GM23338 (cell line): ENCODE results near the gene OR52R1. TPM values are rescaled to one million over a fixed set of nuclear protein-coding genes. Genes with fewer than 3 reads are reported as not detected.
"Not testable (repeated sequence)": the region's sequence is repeated elsewhere in the genome, so short reads cannot be mapped to it uniquely, and the experiment has no call there.

ENCODE experiments used
- ATAC-seq: fragments of 200-7000 bp; cut with Tn5 transposase; 3 replicates; pipeline ENCODE4 v1.9.1; 2020
- DNase-seq: peaks from one replicate; pipeline ENCODE4 v3.0.0-alpha.2; 2015; ENCODE audit warnings: low spot score
- H2AFZ ChIP-seq: fragments of 200-600 bp; sonication (generic); 2 replicates; pipeline ENCODE4 v1.8.0; 2016; ENCODE audit warnings: antibody characterized with exemption, mild to moderate bottlenecking, moderate library complexity
- H3F3A ChIP-seq: fragments of 200-600 bp; sonication (generic); replicated peaks from 2 replicates; pipeline ENCODE4 v1.8.0; 2017; ENCODE audit warnings: antibody characterized with exemption, mixed run types, low read depth
- H3K27ac ChIP-seq: fragments of 200-600 bp; sonication (generic); 2 replicates; pipeline ENCODE4 v1.6.1; 2016; ENCODE audit warnings: low read depth
- H3K27me3 ChIP-seq: fragments of 200-600 bp; sonication (generic); 2 replicates; pipeline ENCODE4 v1.8.0; 2016; ENCODE audit warnings: mild to moderate bottlenecking, mixed run types, moderate library complexity; ENCODE audit not compliant: insufficient read depth
- H3K36me3 ChIP-seq: fragments of 200-600 bp; sonication (generic); 2 replicates; pipeline ENCODE4 v1.8.0; 2016; ENCODE audit warnings: mild to moderate bottlenecking; ENCODE audit not compliant: insufficient read depth
- H3K4me1 ChIP-seq: fragments of 200-600 bp; sonication (generic); 2 replicates; pipeline ENCODE4 v1.8.0; 2016; ENCODE audit warnings: mild to moderate bottlenecking, moderate library complexity; ENCODE audit not compliant: insufficient read depth
- H3K4me2 ChIP-seq: fragments of 200-600 bp; sonication (generic); 2 replicates; pipeline ENCODE4 v1.7.1; 2017; ENCODE audit warnings: mixed run types
- H3K4me3 ChIP-seq: fragments of 200-600 bp; sonication (generic); 2 replicates; pipeline ENCODE4 v1.6.1; 2016; ENCODE audit warnings: mixed run types
- H3K79me2 ChIP-seq: fragments of 200-600 bp; sonication (generic); replicated peaks from 2 replicates; pipeline ENCODE4 v1.8.0; 2017; ENCODE audit warnings: mild to moderate bottlenecking; ENCODE audit not compliant: insufficient read depth
- H3K9me2 ChIP-seq: fragments of 200-600 bp; sonication (generic); 2 replicates; pipeline ENCODE4 v1.8.0; 2017; ENCODE audit not compliant: insufficient read depth
- H4K20me1 ChIP-seq: fragments of 200-600 bp; sonication (generic); replicated peaks from 2 replicates; pipeline ENCODE4 v1.8.0; 2017; ENCODE audit warnings: mild to moderate bottlenecking; ENCODE audit not compliant: insufficient read depth
- H3K27ac Mint-ChIP-seq: 2 replicates; pipeline ENCODE4 v1.8.0; 2020; ENCODE audit warnings: inconsistent platforms, mild to moderate bottlenecking, moderate library complexity, mixed read lengths
- H3K27me3 Mint-ChIP-seq: 3 replicates; pipeline ENCODE4 v1.8.0; 2022; ENCODE audit warnings: low read depth, mild to moderate bottlenecking, moderate library complexity, mixed read lengths, inconsistent platforms; ENCODE audit not compliant: insufficient read depth, poor library complexity
- H3K36me3 Mint-ChIP-seq: 3 replicates; pipeline ENCODE4 v1.8.0; 2021; ENCODE audit warnings: low read depth, mild to moderate bottlenecking, inconsistent platforms, moderate library complexity, mixed read lengths
- H3K4me1 Mint-ChIP-seq: 3 replicates; pipeline ENCODE4 v1.8.0; 2020; ENCODE audit warnings: mild to moderate bottlenecking, inconsistent platforms, mixed read lengths
- H3K4me3 Mint-ChIP-seq: 3 replicates; pipeline ENCODE4 v1.8.0; 2021; ENCODE audit warnings: moderate library complexity, mild to moderate bottlenecking, inconsistent platforms, mixed read lengths
- H3K9me3 Mint-ChIP-seq: 3 replicates; pipeline ENCODE4 v1.8.0; 2020; ENCODE audit warnings: moderate library complexity, mild to moderate bottlenecking, inconsistent platforms, mixed read lengths
- CREB1 ChIP-seq: fragments of 250-450 bp; sonication (Bioruptor Pico); IDR thresholded peaks from 2 replicates; pipeline ENCODE4 v1.5.0; 2020; ENCODE audit warnings: low read depth, mild to moderate bottlenecking, moderate library complexity
- ETS1 ChIP-seq: IDR thresholded peaks from 2 replicates; pipeline ENCODE4 v1.6.1; 2016; ENCODE audit warnings: antibody characterized with exemption
- EZH2 ChIP-seq: fragments of 200-600 bp; sonication (generic); IDR thresholded peaks from one replicate; pipeline ENCODE4 v1.8.0; 2017; ENCODE audit warnings: antibody characterized with exemption, mild to moderate bottlenecking, low read depth; ENCODE audit not compliant: unreplicated experiment
- EZH2phosphoT487 ChIP-seq: fragments of 200-600 bp; sonication (generic); IDR thresholded peaks from one replicate; pipeline ENCODE4 v1.8.1; 2018; ENCODE audit warnings: antibody characterized with exemption; ENCODE audit not compliant: unreplicated experiment
- JUNB ChIP-seq: IDR thresholded peaks from one replicate; pipeline ENCODE4 v1.6.1; 2016; ENCODE audit warnings: antibody characterized with exemption; ENCODE audit not compliant: unreplicated experiment
- NANOG ChIP-seq: IDR thresholded peaks from 2 replicates; pipeline ENCODE4 v1.6.1; 2016; ENCODE audit warnings: antibody characterized with exemption, borderline replicate concordance
- POLR2AphosphoS5 ChIP-seq: IDR thresholded peaks from 2 replicates; pipeline ENCODE4 v1.6.1; 2016; ENCODE audit warnings: antibody characterized with exemption, low read depth
- STAT1 ChIP-seq: IDR thresholded peaks from one replicate; pipeline ENCODE4 v1.6.1; 2016; ENCODE audit warnings: antibody characterized with exemption; ENCODE audit not compliant: unreplicated experiment
- ZNF114 ChIP-seq: fragments of 250-450 bp; sonication (Bioruptor Pico); IDR thresholded peaks from 2 replicates; pipeline ENCODE4 v1.5.0; 2020; ENCODE audit warnings: mild to moderate bottlenecking, moderate library complexity
- ZNF331 ChIP-seq: fragments of 250-450 bp; sonication (Bioruptor Pico); IDR thresholded peaks from 2 replicates; pipeline ENCODE4 v1.5.0; 2020; ENCODE audit warnings: low read depth, mild to moderate bottlenecking, moderate library complexity
- polyA plus RNA-seq: library from polyadenylated mRNA; unstranded; fragments of >200 nt; fragmentation: Nextera tagmentation; extraction: Ambion mirVana; gene quantifications from 2 replicates; pipeline ENCODE4 v1.2.1, GENCODE V29; 2016
- total RNA-seq: library from RNA; depleted of rRNA; stranded (reverse); fragments of >200 nt; shearing (Covaris generic); gene quantifications from 2 replicates; pipeline ENCODE4 v1.2.3, GENCODE V29; 2014
- TF ChIP-seq, protein P1 (sequence below), 2 experiments: fragments of 200-600 bp in 1 of 2; sonication (generic) in 1 of 2; conservative IDR thresholded peaks; 2 replicates each; pipeline versions ENCODE4 v1.5.1 to v1.6.1; 2016 to 2017; ENCODE audit warnings: antibody characterized with exemption in 2 of 2, low read depth in 2 of 2, mild to moderate bottlenecking in 2 of 2, moderate library complexity in 1 of 2

The OR52R1 gene
- total and polyA plus RNA-seq, 2 experiments from 2014 or later, result not detected

GRCh38 chr11:4801316-4801715 is 2.9 kb downstream of the OR52R1 start:
- H3K27ac Mint-ChIP-seq, H3K4me3 ChIP-seq, H3K79me2 ChIP-seq, H3K27me3 ChIP-seq, ATAC-seq, H3K9me3 Mint-ChIP-seq, H3K27me3 Mint-ChIP-seq, DNase-seq, H3K27ac ChIP-seq, H3K4me1 Mint-ChIP-seq, H3K9me2 ChIP-seq, H3K36me3 ChIP-seq, H3K4me2 ChIP-seq, H2AFZ ChIP-seq, H4K20me1 ChIP-seq, H3K36me3 Mint-ChIP-seq, H3K4me3 Mint-ChIP-seq, H3K4me1 ChIP-seq, H3F3A ChIP-seq: not testable (repeated sequence)

- Mint-ChIP-seq H3K4me3 (no peak overlapping the region), H3K27me3 (peaks cover 3% of the 10 kb centered on the region), H3K9me3 (no peaks in the 10 kb centered on the region), H3K36me3 (no peaks in the 10 kb centered on the region), H3K4me1 (no peaks in the 10 kb centered on the region), H3K27ac (no peak overlapping the region)
- Histone ChIP-seq H3K27ac (no peak overlapping the region), H3K4me3 (no peak overlapping the region), H3K4me1 (no peaks in the 10 kb centered on the region), H3K27me3 (no peaks in the 10 kb centered on the region), H3K79me2 (no peaks in the 10 kb centered on the region), H4K20me1 (no peaks in the 10 kb centered on the region), H3K9me2 (0 out of 2 replicates have a peak, but pooled peaks cover 6% of the 10 kb centered on the region), H3K4me2 (no peak overlapping the region), H3F3A (no peaks in the 10 kb centered on the region), H2AFZ (no peak overlapping the region), H3K36me3 (no peaks in the 10 kb centered on the region)
- DNase-seq, result no peak
- no peak for ATAC-seq
- TF ChIP-seq JUNB (no peak), ZNF114 (CRISPR knock-in tag) (no peak), ZNF331 (CRISPR knock-in tag) (no peak), EZH2phosphoT487 (no peak), EZH2 (no peak), STAT1 (no peak), NANOG (no peak), ETS1 (no peak)
Measured at GRCh38 chr11:4798427-4799183, 5.6 kb downstream of the OR52R1 start.

GRCh38 chr11:4797206-4797605 is 7.0 kb downstream of the OR52R1 start:
- H3K9me3 Mint-ChIP-seq, result no peaks in the 10 kb centered on the region
- H3K27ac ChIP-seq, result no peak overlapping the region
- no peaks in the 10 kb centered on the region for H3K36me3 Mint-ChIP-seq
- no peak overlapping the region for H3K4me3 Mint-ChIP-seq
- H3K27me3 Mint-ChIP-seq, result peaks cover 3% of the 10 kb centered on the region
- H3K27ac Mint-ChIP-seq, result no peak overlapping the region
- H3K4me3 ChIP-seq, result no peak overlapping the region
- H3K4me1 ChIP-seq, result no peaks in the 10 kb centered on the region
- no peak for ATAC-seq
- H3K27me3 ChIP-seq, result no peaks in the 10 kb centered on the region
- H3K4me2 ChIP-seq, result no peak overlapping the region
- H3K79me2 ChIP-seq, result no peaks in the 10 kb centered on the region
- H2AFZ ChIP-seq, result no peak overlapping the region
- no peaks in the 10 kb centered on the region for H3K4me1 Mint-ChIP-seq
- H3K36me3 ChIP-seq, result no peaks in the 10 kb centered on the region
- no peaks in the 10 kb centered on the region for H4K20me1 ChIP-seq
- H3K9me2 ChIP-seq, result 0 out of 2 replicates have a peak, but pooled peaks cover 6% of the 10 kb centered on the region
- H3F3A ChIP-seq, result no peaks in the 10 kb centered on the region
- no peak for DNase-seq
- TF ChIP-seq CREB1 (CRISPR knock-in tag) (no peak), POLR2AphosphoS5 (no peak), EZH2 (no peak), ZNF331 (CRISPR knock-in tag) (no peak), STAT1 (no peak), ETS1 (no peak)
- TF ChIP-seq, protein P1, sequence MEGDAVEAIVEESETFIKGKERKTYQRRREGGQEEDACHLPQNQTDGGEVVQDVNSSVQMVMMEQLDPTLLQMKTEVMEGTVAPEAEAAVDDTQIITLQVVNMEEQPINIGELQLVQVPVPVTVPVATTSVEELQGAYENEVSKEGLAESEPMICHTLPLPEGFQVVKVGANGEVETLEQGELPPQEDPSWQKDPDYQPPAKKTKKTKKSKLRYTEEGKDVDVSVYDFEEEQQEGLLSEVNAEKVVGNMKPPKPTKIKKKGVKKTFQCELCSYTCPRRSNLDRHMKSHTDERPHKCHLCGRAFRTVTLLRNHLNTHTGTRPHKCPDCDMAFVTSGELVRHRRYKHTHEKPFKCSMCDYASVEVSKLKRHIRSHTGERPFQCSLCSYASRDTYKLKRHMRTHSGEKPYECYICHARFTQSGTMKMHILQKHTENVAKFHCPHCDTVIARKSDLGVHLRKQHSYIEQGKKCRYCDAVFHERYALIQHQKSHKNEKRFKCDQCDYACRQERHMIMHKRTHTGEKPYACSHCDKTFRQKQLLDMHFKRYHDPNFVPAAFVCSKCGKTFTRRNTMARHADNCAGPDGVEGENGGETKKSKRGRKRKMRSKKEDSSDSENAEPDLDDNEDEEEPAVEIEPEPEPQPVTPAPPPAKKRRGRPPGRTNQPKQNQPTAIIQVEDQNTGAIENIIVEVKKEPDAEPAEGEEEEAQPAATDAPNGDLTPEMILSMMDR (conservative IDR thresholded peaks at IDR 0.05; ENCODE audit: low read depth in 2 of 2), result no peak
